GM12801 (cell line): ENCODE data around the gene BICD1.

Experiments
- TF ChIP-seq, protein P1 (sequence below): IDR thresholded peaks from one replicate; pipeline ENCODE4 v1.5.1; 2011; ENCODE audit warnings: control low read depth; ENCODE audit not compliant: insufficient read length; ENCODE audit errors: extremely low read depth

BICD1 gene

DNA sequence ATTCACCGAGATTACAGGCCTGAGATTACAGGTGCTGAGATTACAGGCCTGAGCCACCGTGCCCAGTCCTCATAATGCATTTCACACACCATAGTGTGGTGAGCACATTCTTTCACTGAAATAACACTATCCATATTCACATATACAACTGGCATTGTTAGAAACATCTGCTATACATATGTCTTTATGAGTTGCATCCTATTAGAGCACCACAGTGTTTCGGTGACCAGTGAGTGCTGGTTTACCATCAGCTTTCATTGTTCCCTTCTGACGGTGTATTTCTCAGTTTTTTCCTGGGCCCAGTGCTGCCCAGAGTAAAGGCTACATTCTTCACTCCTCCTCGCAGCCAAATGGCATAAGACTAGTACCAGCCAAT is 196.5 kb downstream of the BICD1 start:
- TF ChIP-seq, protein P1, sequence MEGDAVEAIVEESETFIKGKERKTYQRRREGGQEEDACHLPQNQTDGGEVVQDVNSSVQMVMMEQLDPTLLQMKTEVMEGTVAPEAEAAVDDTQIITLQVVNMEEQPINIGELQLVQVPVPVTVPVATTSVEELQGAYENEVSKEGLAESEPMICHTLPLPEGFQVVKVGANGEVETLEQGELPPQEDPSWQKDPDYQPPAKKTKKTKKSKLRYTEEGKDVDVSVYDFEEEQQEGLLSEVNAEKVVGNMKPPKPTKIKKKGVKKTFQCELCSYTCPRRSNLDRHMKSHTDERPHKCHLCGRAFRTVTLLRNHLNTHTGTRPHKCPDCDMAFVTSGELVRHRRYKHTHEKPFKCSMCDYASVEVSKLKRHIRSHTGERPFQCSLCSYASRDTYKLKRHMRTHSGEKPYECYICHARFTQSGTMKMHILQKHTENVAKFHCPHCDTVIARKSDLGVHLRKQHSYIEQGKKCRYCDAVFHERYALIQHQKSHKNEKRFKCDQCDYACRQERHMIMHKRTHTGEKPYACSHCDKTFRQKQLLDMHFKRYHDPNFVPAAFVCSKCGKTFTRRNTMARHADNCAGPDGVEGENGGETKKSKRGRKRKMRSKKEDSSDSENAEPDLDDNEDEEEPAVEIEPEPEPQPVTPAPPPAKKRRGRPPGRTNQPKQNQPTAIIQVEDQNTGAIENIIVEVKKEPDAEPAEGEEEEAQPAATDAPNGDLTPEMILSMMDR = no peak

DNA sequence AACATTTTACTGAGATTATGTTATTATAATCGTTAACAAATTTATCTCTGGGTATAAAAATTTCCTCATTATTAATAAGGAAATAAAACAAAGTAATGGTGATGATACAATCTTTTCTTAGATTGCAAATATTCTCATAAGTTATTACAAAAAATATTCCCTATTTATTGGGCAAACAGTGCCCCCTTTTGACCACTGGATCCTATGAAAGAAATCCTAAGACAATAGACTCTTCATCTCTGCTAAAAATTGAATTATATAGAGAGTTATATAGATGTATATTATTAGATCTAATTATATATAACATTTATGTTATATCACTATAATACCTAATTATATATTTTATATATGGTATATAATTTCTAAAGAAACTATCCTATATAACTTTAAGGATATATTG is 198.5 kb downstream of the BICD1 start:
- TF ChIP-seq, protein P1 = no peak

DNA sequence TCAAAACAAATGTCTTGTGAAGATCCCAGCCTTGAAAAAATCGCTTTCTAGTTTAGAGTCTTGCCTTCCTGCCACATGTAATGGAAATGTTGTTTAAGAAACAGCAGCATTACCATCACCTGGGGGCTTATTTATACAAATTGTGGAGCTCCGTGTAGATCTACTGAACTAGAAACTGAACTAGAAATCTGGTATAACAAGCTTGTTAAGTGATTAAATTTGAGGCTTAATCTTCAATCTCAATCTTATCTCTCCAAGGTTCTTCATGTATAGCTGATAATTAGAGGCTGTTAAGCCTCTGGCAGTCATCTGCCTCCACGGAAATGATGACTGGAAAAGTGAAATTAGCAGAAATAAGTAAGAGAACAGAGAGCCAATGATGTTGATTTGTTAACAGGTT is 200.7 kb downstream of the BICD1 start:
- TF ChIP-seq, protein P1 = no peak

DNA sequence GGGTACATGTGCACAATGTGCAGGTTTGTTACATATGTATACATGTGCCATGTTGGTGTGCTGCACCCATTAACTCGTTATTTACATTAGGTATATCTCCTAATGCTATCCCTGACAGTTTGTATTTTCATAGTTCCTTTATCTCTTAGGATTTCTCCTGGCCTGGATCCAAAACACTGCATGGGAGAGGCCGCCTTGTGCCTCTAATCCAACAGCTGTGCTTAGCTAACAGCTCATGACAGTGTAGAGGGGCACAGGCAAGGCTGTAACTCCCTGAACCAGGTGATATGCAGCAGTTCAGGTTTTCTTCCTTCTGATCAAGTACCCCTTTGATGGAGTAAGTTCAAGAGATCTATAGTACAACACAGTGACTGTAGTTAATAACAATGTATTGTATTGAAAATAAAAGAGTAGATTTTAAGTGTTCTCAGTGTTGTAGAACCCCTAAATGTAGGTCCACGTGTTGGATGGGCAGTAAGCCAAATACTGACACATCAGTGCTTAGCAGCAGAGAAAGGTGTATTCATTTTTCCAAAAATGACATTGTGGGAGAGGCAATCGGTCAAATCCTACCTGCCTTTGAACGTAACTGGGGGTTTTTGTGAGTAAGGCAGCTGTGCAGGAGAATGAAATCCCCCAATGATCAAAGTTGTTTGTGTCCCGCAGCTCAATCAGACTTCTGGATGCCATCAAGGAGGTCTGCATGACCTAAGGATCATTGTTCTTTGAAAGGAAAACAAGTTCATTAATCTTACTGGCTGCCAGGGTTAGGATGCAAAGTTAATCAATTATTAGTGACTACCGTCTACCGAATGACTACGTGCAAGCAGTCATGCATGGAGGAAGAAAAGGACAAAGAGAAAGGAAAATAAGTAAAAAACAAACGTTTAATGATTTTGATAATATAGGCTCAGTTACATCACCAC is 203.4 kb downstream of the BICD1 start:
- TF ChIP-seq, protein P1 = no peak

DNA sequence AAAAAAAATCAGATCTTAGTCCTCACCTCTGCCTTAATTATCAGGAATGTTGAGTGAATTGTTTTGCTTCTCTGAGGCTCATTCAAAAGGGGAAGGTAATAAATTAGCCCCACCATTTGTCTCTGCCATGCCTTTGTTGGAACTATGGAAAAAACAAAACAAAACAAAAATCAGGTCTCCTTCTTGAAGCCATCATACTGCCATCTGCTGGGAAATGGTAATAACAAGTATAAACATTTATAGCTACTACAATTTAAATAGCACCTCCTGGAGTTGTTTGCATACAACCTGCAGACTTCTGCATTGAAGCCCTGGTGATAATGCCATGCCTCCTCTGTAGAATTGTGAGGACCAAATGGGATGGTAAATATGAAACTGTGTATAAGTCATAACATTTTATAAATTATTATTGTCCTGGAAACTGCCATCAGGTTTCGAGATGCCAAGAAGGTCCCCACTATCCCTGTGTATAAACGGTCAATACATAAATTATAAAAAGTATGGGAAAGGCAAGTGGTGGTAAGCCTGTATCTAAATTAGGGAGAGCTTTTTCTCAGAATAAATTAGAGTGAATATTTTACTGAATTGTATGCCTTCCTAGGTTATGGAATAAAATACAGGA is 205.5 kb downstream of the BICD1 start:
- TF ChIP-seq, protein P1 = no peak

DNA sequence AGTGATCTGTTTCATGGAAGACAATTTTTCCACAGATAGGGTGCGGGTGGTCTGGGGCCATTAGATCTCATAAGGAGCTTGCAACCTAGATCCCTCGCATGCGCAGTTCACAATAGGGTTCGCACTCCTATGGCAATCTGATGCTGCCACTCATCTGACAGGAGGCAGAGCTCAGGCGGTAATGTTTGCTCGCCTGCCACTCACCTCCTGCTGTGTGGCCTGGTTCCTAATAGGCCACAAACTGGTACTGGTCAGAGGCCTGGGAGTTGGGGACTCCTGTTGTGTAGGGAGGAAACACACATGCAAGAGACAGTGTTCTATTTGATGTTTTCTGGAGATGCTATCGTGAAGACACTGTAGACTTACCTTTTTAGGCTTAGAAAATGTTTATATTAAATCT is 215.7 kb downstream of the BICD1 start:
- TF ChIP-seq, protein P1 = no peak

DNA sequence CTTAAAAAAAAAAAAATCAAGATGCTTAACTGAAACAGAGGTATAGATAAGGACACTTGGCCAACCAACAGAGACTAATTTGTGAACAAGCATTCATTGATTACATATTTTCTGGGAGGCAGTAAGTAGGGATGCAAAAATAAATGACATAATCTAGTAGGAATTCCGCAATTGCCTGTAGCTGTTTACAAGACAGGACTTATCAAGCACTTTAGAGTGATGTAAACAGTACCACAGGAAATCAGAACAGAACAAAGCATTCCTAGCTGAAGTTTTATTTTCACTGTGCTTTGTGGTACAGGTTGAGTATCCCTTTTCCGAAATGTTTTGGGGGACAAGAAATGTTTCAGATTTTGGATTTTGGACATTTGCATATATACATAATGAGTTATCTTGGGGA is 224.5 kb downstream of the BICD1 start:
- TF ChIP-seq, protein P1 = no peak
